HCT116 (cell line): ENCODE measurements around the gene UBE2E1. TPM values are rescaled to one million over a fixed set of nuclear protein-coding genes. Genes with fewer than 3 reads are reported as not detected.

Source experiments
- ATAC-seq: fragments of 200-7000 bp; cut with Tn5 transposase; 2 replicates; pipeline ENCODE4 v1.9.1; 2020; ENCODE audit warnings: mild to moderate bottlenecking, moderate library complexity
- BruUV-seq: library from RNA; stranded (reverse); fragments of 400-500 nt; replicated peaks from 2 replicates; lab custom pipeline; 2021; lab: Mats Ljungman, UMichigan
- CTCF ChIA-PET: fragments of 300-600 bp; sonication (Branson Sonifier 250); formaldehyde crosslinking; loops from one replicate; lab custom pipeline; 2021; ENCODE audit warnings: antibody characterized with exemption; lab: Charles Lee
- POLR2A ChIA-PET: fragments of 300-600, 350-600 bp; sonication (Branson Sonifier 250); formaldehyde crosslinking; loops from one replicate; lab custom pipeline; 2021; ENCODE audit warnings: antibody characterized with exemption; lab: Charles Lee
- RAD21 ChIA-PET, 2 experiments: fragments of 300-600 bp; sonication (Branson Sonifier 250); formaldehyde crosslinking; loops; one replicate each; lab custom pipeline; 2023; ENCODE audit warnings: low total read pairs in 2 of 2; ENCODE audit not compliant: uncharacterized antibody in 2 of 2, unreplicated experiment in 2 of 2, low non-redundant PET in 1 of 2; lab: Charles Lee
- DNase-seq: peaks from one replicate; pipeline ENCODE4 v3.0.0-alpha.2; 2010; ENCODE audit warnings: low read depth, low spot score
- H2AFZ ChIP-seq: fragments of 200-600 bp; shearing (Covaris generic), sonication (generic); 2 replicates; pipeline ENCODE4 v1.6.1; 2017; ENCODE audit warnings: low read depth, mixed run types, mixed read lengths, antibody characterized with exemption, low read length; ENCODE audit not compliant: poor library complexity, severe bottlenecking
- H3K27ac ChIP-seq: 2 replicates; pipeline ENCODE4 v1.5.1; 2012; ENCODE audit warnings: low read depth, low read length
- H3K27me3 ChIP-seq: fragments of 200-600 bp; sonication (generic); 2 replicates; pipeline ENCODE4 v1.6.1; 2016; ENCODE audit warnings: mixed run types, low read length, mixed read lengths; ENCODE audit not compliant: insufficient read depth
- H3K36me3 ChIP-seq, 2 experiments: fragments of 200-500 bp in 1 of 2; fragments of 200-600 bp in 1 of 2; sonication (Bioruptor generic) in 1 of 2; sonication (generic) in 1 of 2; 2 replicates each; pipeline versions ENCODE4 v1.5.1 to v1.6.1; 2014 to 2016; ENCODE audit warnings: low read length in 2 of 2, inconsistent platforms in 1 of 2, mixed read lengths in 1 of 2, mixed run types in 1 of 2; ENCODE audit not compliant: insufficient read depth in 2 of 2, control insufficient read depth in 1 of 2
- H3K4me1 ChIP-seq, 2 experiments: fragments of 200-600 bp in 1 of 2; sonication (generic) in 1 of 2; 2 replicates each; pipeline versions ENCODE4 v1.5.1 to v1.6.1; 2012 to 2017; ENCODE audit warnings: low read length in 2 of 2, inconsistent platforms in 1 of 2, mild to moderate bottlenecking in 1 of 2, mixed read lengths in 1 of 2, mixed run types in 1 of 2, moderate library complexity in 1 of 2; ENCODE audit not compliant: insufficient read depth in 2 of 2, control insufficient read depth in 1 of 2
- H3K4me2 ChIP-seq: fragments of 200-600 bp; sonication (generic); 2 replicates; pipeline ENCODE4 v1.6.1; 2017; ENCODE audit warnings: mixed run types, low read length, mixed read lengths
- H3K4me3 ChIP-seq, 2 experiments: fragments of 200-600 bp in 1 of 2; sonication (generic) in 1 of 2; replicated peaks in 1 of 2; 2 replicates each; pipeline ENCODE4 v1.5.1; 2011 to 2016; ENCODE audit warnings: low read length in 2 of 2, control low read depth in 1 of 2, low read depth in 1 of 2, mild to moderate bottlenecking in 1 of 2, mixed read lengths in 1 of 2, mixed run types in 1 of 2
- H3K79me2 ChIP-seq: fragments of 200-600 bp; sonication (generic); 2 replicates; pipeline ENCODE4 v1.6.1; 2017; ENCODE audit warnings: mild to moderate bottlenecking, mixed run types, low read length, moderate library complexity, mixed read lengths; ENCODE audit not compliant: insufficient read depth
- H3K9ac ChIP-seq: fragments of 200-600 bp; sonication (generic); 2 replicates; pipeline ENCODE4 v1.6.1; 2016; ENCODE audit warnings: low read length, mixed read lengths
- H3K9me2 ChIP-seq: fragments of 200-600 bp; sonication (generic), shearing (Covaris generic); 2 replicates; pipeline ENCODE4 v1.6.1; 2017; ENCODE audit warnings: mixed run types, mild to moderate bottlenecking, moderate library complexity; ENCODE audit not compliant: insufficient read depth
- H3K9me3 ChIP-seq, 2 experiments: fragments of 200-500 bp in 1 of 2; fragments of 200-600 bp in 1 of 2; sonication (Bioruptor generic) in 1 of 2; sonication (generic) in 1 of 2; 2 replicates each; pipeline ENCODE4 v1.6.1; 2014 to 2017; ENCODE audit warnings: low read length in 2 of 2, mixed read lengths in 2 of 2, inconsistent platforms in 1 of 2, low read depth in 1 of 2, mild to moderate bottlenecking in 1 of 2, mixed run types in 1 of 2, moderate library complexity in 1 of 2; ENCODE audit not compliant: control insufficient read depth in 1 of 2, insufficient read depth in 1 of 2
- H4K20me1 ChIP-seq: fragments of 200-600 bp; sonication (generic), shearing (Covaris generic); 2 replicates; pipeline ENCODE4 v1.6.1; 2017; ENCODE audit warnings: mixed run types, mild to moderate bottlenecking, moderate library complexity; ENCODE audit not compliant: insufficient read depth
- EGR1 ChIP-seq: IDR thresholded peaks from 2 replicates; pipeline ENCODE4 v1.6.1; 2012; ENCODE audit warnings: low read depth
- JUND ChIP-seq: IDR thresholded peaks from 2 replicates; pipeline ENCODE4 v1.6.1; 2012
- POLR2AphosphoS5 ChIP-seq: IDR thresholded peaks from 2 replicates; pipeline ENCODE4 v1.6.1; 2011; ENCODE audit warnings: mild to moderate bottlenecking, low read depth, low read length, moderate library complexity
- RAD21 ChIP-seq: IDR thresholded peaks from 2 replicates; pipeline ENCODE4 v1.6.1; 2012; ENCODE audit warnings: low read depth, mild to moderate bottlenecking
- SIN3A ChIP-seq: IDR thresholded peaks from 2 replicates; pipeline ENCODE4 v1.6.1; 2012; ENCODE audit warnings: low read depth
- TCF7L2 ChIP-seq: IDR thresholded peaks from 2 replicates; pipeline ENCODE4 v1.7.0; 2011; ENCODE audit warnings: borderline replicate concordance, inconsistent platforms; ENCODE audit not compliant: insufficient read depth, insufficient read length; ENCODE audit errors: extremely low read depth
- YY1 ChIP-seq: IDR thresholded peaks from 2 replicates; pipeline ENCODE4 v1.6.1; 2011; ENCODE audit warnings: low read length, low read depth, moderate library complexity, mild to moderate bottlenecking; ENCODE audit not compliant: insufficient replicate concordance; ENCODE audit errors: extremely low read depth
- ZFX ChIP-seq: fragments of 450-650 bp; IDR thresholded peaks from 2 replicates; pipeline ENCODE4 v1.6.1; 2017
- intact Hi-C: fragments of 100-400 bp; cut with micrococcal nuclease; formaldehyde crosslinking; loops from 2 replicates; pipeline ENCODE4 v1.10.0; 2022
- total RNA-seq: library from RNA; stranded (reverse); gene quantifications from one replicate; pipeline ENCODE4 v1.2.1, GENCODE V29; 2021; ENCODE audit not compliant: unreplicated experiment
- TF ChIP-seq, protein P1 (sequence below), 3 experiments: fragments of 200-600 bp in 1 of 3; sonication (generic) in 1 of 3; IDR thresholded peaks in 2 of 3; conservative IDR thresholded peaks in 1 of 3; 2 replicates each; pipeline ENCODE4 v1.5.1; 2012 to 2017; ENCODE audit warnings: low read depth in 2 of 3, low read length in 2 of 3, antibody characterized with exemption in 1 of 3, borderline replicate concordance in 1 of 3, control low read depth in 1 of 3, mild to moderate bottlenecking in 1 of 3, mixed read lengths in 1 of 3, mixed run types in 1 of 3, moderate library complexity in 1 of 3; ENCODE audit not compliant: insufficient read depth in 1 of 3
- TF ChIP-seq, protein P2 (sequence below): IDR thresholded peaks from 2 replicates; pipeline ENCODE4 v1.6.1; 2012
- TF ChIP-seq, protein P3 (sequence below): IDR thresholded peaks from 2 replicates; pipeline ENCODE4 v1.6.1; 2012; ENCODE audit warnings: low read depth

The UBE2E1 gene
- total RNA-seq, 1 experiment from 2014 or later: 75.1 TPM

DNA sequence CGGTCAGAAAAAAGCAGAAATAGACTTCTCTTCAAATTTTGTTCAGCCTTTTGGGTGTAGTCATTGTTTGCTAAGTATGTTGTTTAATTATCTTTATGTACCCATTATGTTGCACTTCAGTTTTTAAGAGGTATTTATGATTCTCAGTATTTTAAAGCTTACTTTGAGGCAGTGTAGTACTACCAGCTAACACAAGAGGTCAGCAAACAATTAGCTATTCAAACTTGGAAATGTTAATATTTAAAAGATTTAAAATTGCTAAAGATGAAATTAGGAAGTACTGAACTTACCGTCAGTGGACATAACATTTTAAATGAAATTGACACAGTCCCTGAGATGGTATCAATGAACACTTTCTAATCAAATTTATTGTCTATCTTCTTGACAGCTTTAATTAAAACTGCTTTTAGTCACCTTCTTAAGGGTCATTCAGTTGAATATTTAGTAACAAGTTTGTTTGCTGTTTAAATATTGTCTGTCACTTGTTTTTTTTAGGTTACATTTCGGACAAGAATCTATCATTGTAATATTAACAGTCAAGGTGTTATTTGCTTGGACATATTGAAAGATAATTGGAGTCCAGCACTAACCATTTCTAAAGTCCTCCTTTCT, 83.0 kb downstream of the UBE2E1 start:
- ChIA-PET CTCF (interaction anchor here (0.8 to 1.8 kb wide), 19 partner anchors 9 to 348 kb away, joined by 3 to 14 read pairs (median 4); partner anchors contain the start of genes NKIRAS1 and RPL15), RAD21 (no interaction called here), POLR2A (no interaction called here)
- Histone ChIP-seq H2AFZ (no peak overlapping the region), H3K27me3 (no peaks in the 10 kb centered on the region), H3K4me3 (no peak overlapping the region), H3K4me2 (no peak overlapping the region), H3K9me2 (no peaks in the 10 kb centered on the region), H3K79me2 (peaks cover 43% of the 10 kb centered on the region), H3K4me1 (peaks cover 0 to 6% of the 10 kb centered on the region in 2 experiments; a peak in 3 of 4 replicates), H3K9me3 (no peaks in the 10 kb centered on the region), H3K9ac (no peak overlapping the region), H4K20me1 (no peaks in the 10 kb centered on the region)
- intact Hi-C loops: loop anchor here (2.0 to 5.0 kb wide), 2 partner anchors 350 to 794 kb away; no protein-coding TSS in a partner anchor
- peak; percentile 44 for ATAC-seq
- BruUV-seq: no TSS peak
- TF ChIP-seq, protein P1, sequence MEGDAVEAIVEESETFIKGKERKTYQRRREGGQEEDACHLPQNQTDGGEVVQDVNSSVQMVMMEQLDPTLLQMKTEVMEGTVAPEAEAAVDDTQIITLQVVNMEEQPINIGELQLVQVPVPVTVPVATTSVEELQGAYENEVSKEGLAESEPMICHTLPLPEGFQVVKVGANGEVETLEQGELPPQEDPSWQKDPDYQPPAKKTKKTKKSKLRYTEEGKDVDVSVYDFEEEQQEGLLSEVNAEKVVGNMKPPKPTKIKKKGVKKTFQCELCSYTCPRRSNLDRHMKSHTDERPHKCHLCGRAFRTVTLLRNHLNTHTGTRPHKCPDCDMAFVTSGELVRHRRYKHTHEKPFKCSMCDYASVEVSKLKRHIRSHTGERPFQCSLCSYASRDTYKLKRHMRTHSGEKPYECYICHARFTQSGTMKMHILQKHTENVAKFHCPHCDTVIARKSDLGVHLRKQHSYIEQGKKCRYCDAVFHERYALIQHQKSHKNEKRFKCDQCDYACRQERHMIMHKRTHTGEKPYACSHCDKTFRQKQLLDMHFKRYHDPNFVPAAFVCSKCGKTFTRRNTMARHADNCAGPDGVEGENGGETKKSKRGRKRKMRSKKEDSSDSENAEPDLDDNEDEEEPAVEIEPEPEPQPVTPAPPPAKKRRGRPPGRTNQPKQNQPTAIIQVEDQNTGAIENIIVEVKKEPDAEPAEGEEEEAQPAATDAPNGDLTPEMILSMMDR (IDR thresholded peaks at IDR 0.05 in 2 of 3, conservative IDR thresholded peaks at IDR 0.05 in 1 of 3; ENCODE audit: borderline replicate concordance in 1 of 3, insufficient read depth in 1 of 3, low read depth in 2 of 3, low read length in 2 of 3): peak; percentile 41 to 84 (median 74); a peak in 5 of 6 replicates
- no peak for TF ChIP-seq TCF7L2
- TF ChIP-seq RAD21: peak; percentile 76
- TF ChIP-seq, all 23 proteins: peak for 2
- DNase-seq: peak; percentile 33
- no peak overlapping the region for H3K27ac ChIP-seq
- peaks cover 5 to 8% of the 10 kb centered on the region in 2 experiments; a peak in 3 of 4 replicates for H3K36me3 ChIP-seq

DNA sequence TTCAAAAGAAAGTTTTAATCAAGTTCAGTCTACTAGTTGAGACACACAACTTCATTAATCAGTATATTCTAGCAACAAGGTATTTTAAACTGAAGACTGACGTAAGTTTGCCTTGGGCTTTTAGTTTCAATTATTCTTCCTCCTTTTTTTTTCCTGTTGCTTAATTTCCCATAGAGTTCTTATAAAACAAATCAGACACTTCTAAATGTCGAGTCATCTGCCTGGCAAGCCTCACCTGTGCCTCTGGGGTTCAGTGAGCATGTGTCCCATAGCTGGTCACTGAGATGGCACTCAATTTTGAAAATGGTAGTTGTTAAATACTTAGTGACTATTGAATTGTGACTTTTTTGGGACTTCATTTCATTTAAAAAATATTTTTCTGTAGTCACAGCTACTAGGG, 83.6 kb downstream of the UBE2E1 start:
- Histone ChIP-seq H3K79me2 (peaks cover 38% of the 10 kb centered on the region), H3K9ac (no peak overlapping the region), H3K4me2 (no peak overlapping the region), H2AFZ (no peak overlapping the region), H3K36me3 (peaks cover 5 to 8% of the 10 kb centered on the region in 2 experiments; a peak in 3 of 4 replicates), H3K27me3 (no peaks in the 10 kb centered on the region), H3K4me3 (no peak overlapping the region), H3K4me1 (peaks cover 0 to 6% of the 10 kb centered on the region in 2 experiments; a peak in 3 of 4 replicates), H3K9me3 (no peaks in the 10 kb centered on the region), H3K27ac (no peak overlapping the region), H4K20me1 (no peaks in the 10 kb centered on the region), H3K9me2 (no peaks in the 10 kb centered on the region)
- RAD21 ChIA-PET: no interaction called here
- CTCF ChIA-PET: interaction anchor here (0.6 to 1.8 kb wide), 7 partner anchors 8 to 598 kb away, joined by 3 to 11 read pairs (median 3); partner anchors contain the start of genes NKIRAS1 and RPL15
- TF ChIP-seq EGR1: no peak
- TF ChIP-seq, protein P2, sequence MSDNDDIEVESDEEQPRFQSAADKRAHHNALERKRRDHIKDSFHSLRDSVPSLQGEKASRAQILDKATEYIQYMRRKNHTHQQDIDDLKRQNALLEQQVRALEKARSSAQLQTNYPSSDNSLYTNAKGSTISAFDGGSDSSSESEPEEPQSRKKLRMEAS: no peak
- TF ChIP-seq SIN3A: no peak
- TF ChIP-seq, protein P3, sequence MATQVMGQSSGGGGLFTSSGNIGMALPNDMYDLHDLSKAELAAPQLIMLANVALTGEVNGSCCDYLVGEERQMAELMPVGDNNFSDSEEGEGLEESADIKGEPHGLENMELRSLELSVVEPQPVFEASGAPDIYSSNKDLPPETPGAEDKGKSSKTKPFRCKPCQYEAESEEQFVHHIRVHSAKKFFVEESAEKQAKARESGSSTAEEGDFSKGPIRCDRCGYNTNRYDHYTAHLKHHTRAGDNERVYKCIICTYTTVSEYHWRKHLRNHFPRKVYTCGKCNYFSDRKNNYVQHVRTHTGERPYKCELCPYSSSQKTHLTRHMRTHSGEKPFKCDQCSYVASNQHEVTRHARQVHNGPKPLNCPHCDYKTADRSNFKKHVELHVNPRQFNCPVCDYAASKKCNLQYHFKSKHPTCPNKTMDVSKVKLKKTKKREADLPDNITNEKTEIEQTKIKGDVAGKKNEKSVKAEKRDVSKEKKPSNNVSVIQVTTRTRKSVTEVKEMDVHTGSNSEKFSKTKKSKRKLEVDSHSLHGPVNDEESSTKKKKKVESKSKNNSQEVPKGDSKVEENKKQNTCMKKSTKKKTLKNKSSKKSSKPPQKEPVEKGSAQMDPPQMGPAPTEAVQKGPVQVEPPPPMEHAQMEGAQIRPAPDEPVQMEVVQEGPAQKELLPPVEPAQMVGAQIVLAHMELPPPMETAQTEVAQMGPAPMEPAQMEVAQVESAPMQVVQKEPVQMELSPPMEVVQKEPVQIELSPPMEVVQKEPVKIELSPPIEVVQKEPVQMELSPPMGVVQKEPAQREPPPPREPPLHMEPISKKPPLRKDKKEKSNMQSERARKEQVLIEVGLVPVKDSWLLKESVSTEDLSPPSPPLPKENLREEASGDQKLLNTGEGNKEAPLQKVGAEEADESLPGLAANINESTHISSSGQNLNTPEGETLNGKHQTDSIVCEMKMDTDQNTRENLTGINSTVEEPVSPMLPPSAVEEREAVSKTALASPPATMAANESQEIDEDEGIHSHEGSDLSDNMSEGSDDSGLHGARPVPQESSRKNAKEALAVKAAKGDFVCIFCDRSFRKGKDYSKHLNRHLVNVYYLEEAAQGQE: no peak
- no peak for TF ChIP-seq JUND
- TF ChIP-seq YY1: no peak
- no peak for TF ChIP-seq POLR2AphosphoS5
- no peak for TF ChIP-seq ZFX
- ATAC-seq (no peak), DNase-seq (no peak)
- intact Hi-C loops: loop anchor here (2.0 to 5.0 kb wide), 2 partner anchors 349 to 793 kb away; no protein-coding TSS in a partner anchor
- BruUV-seq: no TSS peak
- POLR2A ChIA-PET: no interaction called here
